Measurements from ENCODE around the gene CACNA2D1. TPM values are rescaled to one million over a fixed set of nuclear protein-coding genes. Genes with fewer than 3 reads are reported as not detected.

Gene CACNA2D1
- total RNA-seq, 2 donors from 2014 or later = 5.4 to 32.0 TPM

- 73 to 75% methylated on average over 1 of the region's 1 CpG for WGBS, 2 donors
- Histone ChIP-seq H3K9me3 (no peaks in the 10 kb centered on the region), H3K4me1 (no peaks in the 10 kb centered on the region), H3K27me3 (no peaks in the 10 kb centered on the region), H3K4me3 (no peak overlapping the region), H3K27ac (no peak overlapping the region), H3K36me3 (replicated peaks in 1 of 2; ENCODE audit: insufficient read depth in 1 of 2, low read depth in 2 of 2) (no peaks in the 10 kb centered on the region)
- no peak for DNase-seq
- intact Hi-C loops (cut with DNase I) = no loop called here
- no peak for ATAC-seq
- no peak for TF ChIP-seq CTCF (IDR thresholded peaks at IDR 0.05)
- TF ChIP-seq POLR2A (IDR thresholded peaks at IDR 0.05) = no peak
These were observed 286.7 kb downstream of the CACNA2D1 start for GRCh38 chr7:82156893-82157292.

GRCh38 chr7:82156168-82156567 lies 287.4 kb downstream of the CACNA2D1 start:
- TF ChIP-seq CTCF (IDR thresholded peaks at IDR 0.05) (no peak), POLR2A (IDR thresholded peaks at IDR 0.05) (no peak)
- no peaks in the 10 kb centered on the region for H3K36me3 ChIP-seq (replicated peaks in 1 of 2; ENCODE audit: insufficient read depth in 1 of 2, low read depth in 2 of 2)
- no peaks in the 10 kb centered on the region for H3K4me1 ChIP-seq
- H3K9me3 ChIP-seq = no peaks in the 10 kb centered on the region
- intact Hi-C loops (cut with DNase I) = no loop called here
- H3K27me3 ChIP-seq = no peaks in the 10 kb centered on the region
- no peak for ATAC-seq
- no peak for DNase-seq
- H3K27ac ChIP-seq = no peak overlapping the region
- H3K4me3 ChIP-seq = no peak overlapping the region
- 29% methylated on average over 3 of the region's 3 CpGs for WGBS, 2 donors

GRCh38 chr7:82154728-82155127 lies 288.8 kb downstream of the CACNA2D1 start:
- intact Hi-C loops (cut with DNase I) = no loop called here

GRCh38 chr7:82153776-82154175 lies 289.8 kb downstream of the CACNA2D1 start:
- Histone ChIP-seq H3K4me1 (no peaks in the 10 kb centered on the region), H3K27me3 (no peaks in the 10 kb centered on the region), H3K4me3 (no peak overlapping the region), H3K36me3 (replicated peaks in 1 of 2; ENCODE audit: insufficient read depth in 1 of 2, low read depth in 2 of 2) (no peaks in the 10 kb centered on the region), H3K9me3 (no peaks in the 10 kb centered on the region), H3K27ac (no peak overlapping the region)
- ATAC-seq (no peak), DNase-seq (no peak)
- intact Hi-C loops (cut with DNase I) = no loop called here
- 54 to 61% methylated on average over 2 of the region's 2 CpGs for WGBS, 2 donors
- TF ChIP-seq CTCF (IDR thresholded peaks at IDR 0.05) (no peak), POLR2A (IDR thresholded peaks at IDR 0.05) (no peak)

More at GRCh38 chr7:82154728-82155127, 288.8 kb downstream of the CACNA2D1 start:
- H3K9me3 ChIP-seq = no peaks in the 10 kb centered on the region
- no peaks in the 10 kb centered on the region for H3K36me3 ChIP-seq (replicated peaks in 1 of 2; ENCODE audit: insufficient read depth in 1 of 2, low read depth in 2 of 2)
- no peak for ATAC-seq
- 43 to 54% methylated on average over 2 of the region's 2 CpGs for WGBS, 2 donors
- no peaks in the 10 kb centered on the region for H3K27me3 ChIP-seq
- DNase-seq = no peak
- H3K4me1 ChIP-seq = no peaks in the 10 kb centered on the region
- no peak overlapping the region for H3K4me3 ChIP-seq
- no peak for TF ChIP-seq POLR2A (IDR thresholded peaks at IDR 0.05)
- TF ChIP-seq CTCF (IDR thresholded peaks at IDR 0.05) = no peak
- H3K27ac ChIP-seq = no peak overlapping the region

- Histone ChIP-seq H3K9me3 (no peaks in the 10 kb centered on the region), H3K36me3 (replicated peaks in 1 of 2; ENCODE audit: insufficient read depth in 1 of 2, low read depth in 2 of 2) (no peaks in the 10 kb centered on the region), H3K27ac (no peak overlapping the region), H3K4me3 (no peak overlapping the region), H3K4me1 (no peaks in the 10 kb centered on the region), H3K27me3 (no peaks in the 10 kb centered on the region)
- TF ChIP-seq POLR2A (IDR thresholded peaks at IDR 0.05) (no peak), CTCF (IDR thresholded peaks at IDR 0.05) (no peak)
- 70 to 76% methylated on average over 1 of the region's 1 CpG for WGBS, 2 donors
- ATAC-seq (no peak), DNase-seq (no peak)
- intact Hi-C loops (cut with DNase I) = no loop called here
These were observed 290.7 kb downstream of the CACNA2D1 start for GRCh38 chr7:82152858-82153257.
